Measurements from ENCODE around the gene EPN1.

- TF ChIP-seq GATA3 (IDR thresholded peaks at IDR 0.05; ENCODE audit: low read depth, low read length) = no peak
- no peak for TF ChIP-seq GATA2 (IDR thresholded peaks at IDR 0.05; ENCODE audit: low read depth, low read length)
Measured at GRCh38 chr19:55676383-55676782, 1.4 kb downstream of the EPN1 start.
